Suprapubic skin (tissue), 4 donors: ENCODE data around the gene VRK3.
"Not testable (repeated sequence)": the region's sequence is repeated elsewhere in the genome, so short reads cannot be mapped to it uniquely, and the experiment has no call there.

Experiments
- CTCF ChIP-seq, 2 donors: fragments of 200-600 bp in 1 of 2; fragments of 450-650 bp in 1 of 2; sonication (generic) in 1 of 2; IDR thresholded peaks; one replicate each; pipeline ENCODE4 v1.5.1; 2016 to 2019; ENCODE audit warnings: antibody characterized with exemption in 2 of 2, mild to moderate bottlenecking in 1 of 2, moderate library complexity in 1 of 2
- POLR2A ChIP-seq, 2 donors: fragments of 450-650 bp; IDR thresholded peaks; one replicate each; pipeline ENCODE4 v1.6.1; 2017; ENCODE audit warnings: antibody characterized with exemption in 2 of 2, mild to moderate bottlenecking in 2 of 2, moderate library complexity in 2 of 2
- POLR2AphosphoS5 ChIP-seq, 3 donors: sonication (generic); formaldehyde crosslinking; IDR thresholded peaks; one replicate each; pipeline ENCODE4 v1.6.1; 2017; ENCODE audit warnings: antibody characterized with exemption in 3 of 3

GRCh38 chr19:49960980-49961379 lies 64.2 kb downstream of the VRK3 start, which contains the start of gene SIGLEC11:
- not testable (repeated sequence) for TF ChIP-seq CTCF, POLR2AphosphoS5, POLR2A (IDR thresholded peaks at IDR 0.05)
